Stimulated activated naive B cell treated with anti-CD40 and anti-IgM and Interleukin-4, amounts not matched to agents 10 μg/mL and 1 μg/mL and 100 μg/mL, for 72 hours (primary cell): ENCODE data around the gene ATP2B2.

ENCODE experiments used
- ATAC-seq, 2 donors: fragments of 150-1000 bp; cut with Tn5 transposase; replicated peaks; 2 replicates each; pipeline ENCODE4 v1.10.0; 2021; ENCODE audit warnings: moderate library complexity in 1 of 2
- DNase-seq: peaks from one replicate; pipeline ENCODE4 v3.0.0; 2021
- H3K27ac Mint-ChIP-seq: one replicate; pipeline ENCODE4 v1.8.0; 2022; ENCODE audit warnings: mild to moderate bottlenecking, mixed read lengths
- H3K27me3 Mint-ChIP-seq, 2 donors: one replicate each; pipeline ENCODE4 v1.8.0; 2022; ENCODE audit warnings: mixed read lengths in 2 of 2
- H3K36me3 Mint-ChIP-seq, 2 donors: one replicate each; pipeline ENCODE4 v1.8.0; 2022; ENCODE audit warnings: mixed read lengths in 2 of 2, mild to moderate bottlenecking in 1 of 2
- H3K4me1 Mint-ChIP-seq, 2 donors: one replicate each; pipeline ENCODE4 v1.8.0; 2022; ENCODE audit warnings: mixed read lengths in 2 of 2, mild to moderate bottlenecking in 1 of 2
- H3K4me3 Mint-ChIP-seq, 2 donors: one replicate each; pipeline ENCODE4 v1.8.0; 2022; ENCODE audit warnings: mild to moderate bottlenecking in 2 of 2, mixed read lengths in 2 of 2, moderate library complexity in 1 of 2
- H3K9me3 Mint-ChIP-seq, 2 donors: one replicate each; pipeline ENCODE4 v1.8.0; 2022; ENCODE audit warnings: mixed read lengths in 2 of 2, mild to moderate bottlenecking in 1 of 2

ATP2B2 gene

GRCh38 chr3:10343526-10343925 is 161.9 kb downstream of the ATP2B2 start:
- H3K27ac Mint-ChIP-seq, result no peak overlapping the region
- no peaks in the 10 kb centered on the region for H3K36me3 Mint-ChIP-seq
- H3K4me1 Mint-ChIP-seq, result peaks cover 5 to 7% of the 10 kb centered on the region in 2 donors
- H3K4me3 Mint-ChIP-seq, result no peak overlapping the region
- ATAC-seq (no peak), DNase-seq (no peak)
- H3K9me3 Mint-ChIP-seq, result no peaks in the 10 kb centered on the region
- H3K27me3 Mint-ChIP-seq, result peaks cover 8% of the 10 kb centered on the region in 2 donors

GRCh38 chr3:10342781-10343180 is 162.6 kb downstream of the ATP2B2 start:
- Mint-ChIP-seq H3K4me1 (peaks cover 7 to 14% of the 10 kb centered on the region in 2 donors), H3K36me3 (no peaks in the 10 kb centered on the region), H3K4me3 (no peak overlapping the region), H3K27ac (no peak overlapping the region), H3K27me3 (peaks cover 8 to 14% of the 10 kb centered on the region in 2 donors), H3K9me3 (no peaks in the 10 kb centered on the region)
- DNase-seq, result no peak
- no peak for ATAC-seq

GRCh38 chr3:10341901-10342398 is 163.4 kb downstream of the ATP2B2 start:
- ATAC-seq (no peak), DNase-seq (no peak)
- no peaks in the 10 kb centered on the region for H3K36me3 Mint-ChIP-seq
- peak overlapping the region; percentile 14 for H3K27ac Mint-ChIP-seq
- peaks cover 11 to 17% of the 10 kb centered on the region in 2 donors for H3K4me1 Mint-ChIP-seq
- H3K27me3 Mint-ChIP-seq, result peaks cover 8 to 14% of the 10 kb centered on the region in 2 donors
- no peak overlapping the region for H3K4me3 Mint-ChIP-seq
- H3K9me3 Mint-ChIP-seq, result no peaks in the 10 kb centered on the region

- Mint-ChIP-seq H3K27ac (no peak overlapping the region), H3K4me3 (no peak overlapping the region), H3K4me1 (peaks cover 17 to 19% of the 10 kb centered on the region in 2 donors), H3K27me3 (peaks cover 8 to 14% of the 10 kb centered on the region in 2 donors), H3K36me3 (no peaks in the 10 kb centered on the region), H3K9me3 (no peaks in the 10 kb centered on the region)
- ATAC-seq, result no peak
- DNase-seq, result no peak
Measured at GRCh38 chr3:10340476-10340875, 164.9 kb downstream of the ATP2B2 start.

GRCh38 chr3:10340046-10340445 is 165.3 kb downstream of the ATP2B2 start:
- H3K4me3 Mint-ChIP-seq, result no peak overlapping the region
- no peak overlapping the region for H3K27ac Mint-ChIP-seq
- ATAC-seq, result no peak
- no peaks in the 10 kb centered on the region for H3K9me3 Mint-ChIP-seq
- peaks cover 8 to 14% of the 10 kb centered on the region in 2 donors for H3K27me3 Mint-ChIP-seq
- H3K4me1 Mint-ChIP-seq, result peaks cover 17 to 20% of the 10 kb centered on the region in 2 donors
- H3K36me3 Mint-ChIP-seq, result no peaks in the 10 kb centered on the region
- no peak for DNase-seq

GRCh38 chr3:10339376-10339955 is 165.9 kb downstream of the ATP2B2 start:
- DNase-seq (no peak), ATAC-seq (no peak)
- Mint-ChIP-seq H3K4me1 (peaks cover 17 to 24% of the 10 kb centered on the region in 2 donors), H3K9me3 (no peaks in the 10 kb centered on the region), H3K27ac (no peak overlapping the region), H3K27me3 (peaks cover 8 to 14% of the 10 kb centered on the region in 2 donors), H3K36me3 (no peaks in the 10 kb centered on the region), H3K4me3 (no peak overlapping the region)

GRCh38 chr3:10338591-10339353 is 166.6 kb downstream of the ATP2B2 start:
- H3K9me3 Mint-ChIP-seq, result no peaks in the 10 kb centered on the region
- H3K27me3 Mint-ChIP-seq, result peaks cover 4 to 9% of the 10 kb centered on the region in 2 donors
- H3K4me1 Mint-ChIP-seq, result peaks cover 11 to 21% of the 10 kb centered on the region in 2 donors
- no peaks in the 10 kb centered on the region for H3K36me3 Mint-ChIP-seq
- H3K4me3 Mint-ChIP-seq, result no peak overlapping the region
- DNase-seq (no peak), ATAC-seq (no peak)
- H3K27ac Mint-ChIP-seq, result no peak overlapping the region

- no peak overlapping the region for H3K27ac Mint-ChIP-seq
Measured at GRCh38 chr3:10338164-10338470, 167.3 kb downstream of the ATP2B2 start.

GRCh38 chr3:10337323-10338163 is 167.8 kb downstream of the ATP2B2 start:
- no peak for ATAC-seq
- no peak for DNase-seq
- Mint-ChIP-seq H3K27me3 (peaks cover 0 to 6% of the 10 kb centered on the region in 2 donors), H3K36me3 (no peaks in the 10 kb centered on the region), H3K9me3 (no peaks in the 10 kb centered on the region), H3K4me3 (no peak overlapping the region), H3K27ac (no peak overlapping the region), H3K4me1 (peaks cover 23 to 30% of the 10 kb centered on the region in 2 donors)

More at GRCh38 chr3:10338164-10338470, 167.3 kb downstream of the ATP2B2 start:
- DNase-seq (no peak), ATAC-seq (no peak)
- H3K4me1 Mint-ChIP-seq, result peaks cover 18 to 24% of the 10 kb centered on the region in 2 donors
- no peaks in the 10 kb centered on the region for H3K9me3 Mint-ChIP-seq
- no peak overlapping the region for H3K4me3 Mint-ChIP-seq
- H3K27me3 Mint-ChIP-seq, result peaks cover 0 to 6% of the 10 kb centered on the region in 2 donors
- no peaks in the 10 kb centered on the region for H3K36me3 Mint-ChIP-seq

GRCh38 chr3:10336761-10337160 is 168.6 kb downstream of the ATP2B2 start:
- Mint-ChIP-seq H3K27me3 (peaks cover 0 to 6% of the 10 kb centered on the region in 2 donors), H3K9me3 (no peaks in the 10 kb centered on the region), H3K27ac (no peak overlapping the region), H3K4me3 (no peak overlapping the region), H3K4me1 (peaks cover 29 to 36% of the 10 kb centered on the region in 2 donors), H3K36me3 (no peaks in the 10 kb centered on the region)
- ATAC-seq (no peak), DNase-seq (no peak)

- no peak for DNase-seq
- no peaks in the 10 kb centered on the region for H3K36me3 Mint-ChIP-seq
Measured at GRCh38 chr3:10335871-10336622, 169.3 kb downstream of the ATP2B2 start.

GRCh38 chr3:10335190-10335738 is 170.1 kb downstream of the ATP2B2 start:
- H3K27me3 Mint-ChIP-seq, result peaks cover 0 to 6% of the 10 kb centered on the region in 2 donors
- ATAC-seq, result no peak
- H3K36me3 Mint-ChIP-seq, result no peaks in the 10 kb centered on the region
- H3K4me3 Mint-ChIP-seq, result no peak overlapping the region
- no peak for DNase-seq
- no peaks in the 10 kb centered on the region for H3K9me3 Mint-ChIP-seq
- no peak overlapping the region for H3K27ac Mint-ChIP-seq
- H3K4me1 Mint-ChIP-seq, result peaks cover 29 to 36% of the 10 kb centered on the region in 2 donors

More at GRCh38 chr3:10335871-10336622, 169.3 kb downstream of the ATP2B2 start:
- H3K27ac Mint-ChIP-seq, result peak overlapping the region; percentile 76
- no peak overlapping the region for H3K4me3 Mint-ChIP-seq
- ATAC-seq, result no peak
- peaks cover 29 to 36% of the 10 kb centered on the region in 2 donors for H3K4me1 Mint-ChIP-seq
- H3K27me3 Mint-ChIP-seq, result peaks cover 0 to 6% of the 10 kb centered on the region in 2 donors
- no peaks in the 10 kb centered on the region for H3K9me3 Mint-ChIP-seq

- no peak overlapping the region for H3K4me3 Mint-ChIP-seq
- peaks cover 4 to 9% of the 10 kb centered on the region in 2 donors for H3K27me3 Mint-ChIP-seq
- peaks cover 29 to 36% of the 10 kb centered on the region in 2 donors for H3K4me1 Mint-ChIP-seq
- DNase-seq, result no peak
- no peaks in the 10 kb centered on the region for H3K36me3 Mint-ChIP-seq
- ATAC-seq, result no peak
- H3K27ac Mint-ChIP-seq, result no peak overlapping the region
- H3K9me3 Mint-ChIP-seq, result no peaks in the 10 kb centered on the region
Measured at GRCh38 chr3:10334459-10334858, 170.9 kb downstream of the ATP2B2 start.
